Measurements from ENCODE around the gene MLF2.

Gene MLF2

GRCh38 chr12:6698352-6699046 lies 54.4 kb downstream of the MLF2 start:
- TF ChIP-seq TEAD4 (IDR thresholded peaks at IDR 0.05), result no peak
- TF ChIP-seq RAD21 (IDR thresholded peaks at IDR 0.05; ENCODE audit: low read depth), result no peak
- TF ChIP-seq FOXM1 (IDR thresholded peaks at IDR 0.05; ENCODE audit: borderline replicate concordance, low read depth), result no peak
- no peak for TF ChIP-seq YY1 (IDR thresholded peaks at IDR 0.05; ENCODE audit: low read depth)
- no peak for TF ChIP-seq TAF1 (IDR thresholded peaks at IDR 0.05; ENCODE audit: low read depth)
- TF ChIP-seq REST (IDR thresholded peaks at IDR 0.05; ENCODE audit: low read depth), result no peak
- TF ChIP-seq MAX (IDR thresholded peaks at IDR 0.05), result no peak
- no peak for TF ChIP-seq CREB1 (IDR thresholded peaks at IDR 0.05; ENCODE audit: low read depth)
- TF ChIP-seq TCF12 (IDR thresholded peaks at IDR 0.05; ENCODE audit: low read depth), result no peak
- no peak for TF ChIP-seq EGR1 (IDR thresholded peaks at IDR 0.05)
- TF ChIP-seq EP300 (IDR thresholded peaks at IDR 0.05; ENCODE audit: borderline replicate concordance), result no peak
- no peak for TF ChIP-seq USF1 (IDR thresholded peaks at IDR 0.05)
- TF ChIP-seq ZBTB7A (IDR thresholded peaks at IDR 0.05; ENCODE audit: low read depth), result no peak
- no peak for TF ChIP-seq NFIC (IDR thresholded peaks at IDR 0.05)
- no peak for TF ChIP-seq CEBPB (IDR thresholded peaks at IDR 0.05)
